Progenitor cell of endocrine pancreas (in vitro differentiated cells): ENCODE data around the gene GATA1. TPM values are rescaled to one million over a fixed set of nuclear protein-coding genes. Genes with fewer than 3 reads are reported as not detected.

Experiments
- DNase-seq: peaks from one replicate; pipeline ENCODE4 v3.0.0; 2021; ENCODE audit warnings: low spot score; ENCODE audit not compliant: unreplicated experiment
- H3K27ac Mint-ChIP-seq: 2 replicates; pipeline ENCODE4 v1.8.0; 2021; ENCODE audit warnings: mild to moderate bottlenecking, moderate library complexity, mixed read lengths
- H3K27me3 Mint-ChIP-seq: 2 replicates; pipeline ENCODE4 v1.8.0; 2021; ENCODE audit warnings: mixed read lengths
- H3K36me3 Mint-ChIP-seq: 2 replicates; pipeline ENCODE4 v1.8.0; 2022; ENCODE audit warnings: mixed read lengths; ENCODE audit not compliant: insufficient read depth
- H3K4me1 Mint-ChIP-seq: 2 replicates; pipeline ENCODE4 v1.8.0; 2021; ENCODE audit warnings: low read depth, mixed read lengths
- H3K4me3 Mint-ChIP-seq: 2 replicates; pipeline ENCODE4 v1.8.0; 2021; ENCODE audit warnings: low read depth, mild to moderate bottlenecking, moderate library complexity, mixed read lengths
- H3K9me3 Mint-ChIP-seq: 2 replicates; pipeline ENCODE4 v1.8.0; 2021; ENCODE audit warnings: low read depth, mixed read lengths
- total RNA-seq: library from RNA; stranded (reverse); gene quantifications from 2 replicates; pipeline ENCODE4 v1.2.1, GENCODE V29; 2021
- TF ChIP-seq, protein P1 (sequence below): fragments of 200-600 bp; sonication (generic); IDR thresholded peaks from one replicate; pipeline ENCODE4 v1.5.0; 2021; ENCODE audit warnings: antibody characterized with exemption, mild to moderate bottlenecking; ENCODE audit not compliant: unreplicated experiment

The GATA1 gene
- total RNA-seq, 1 donor from 2014 or later, result not detected

DNA sequence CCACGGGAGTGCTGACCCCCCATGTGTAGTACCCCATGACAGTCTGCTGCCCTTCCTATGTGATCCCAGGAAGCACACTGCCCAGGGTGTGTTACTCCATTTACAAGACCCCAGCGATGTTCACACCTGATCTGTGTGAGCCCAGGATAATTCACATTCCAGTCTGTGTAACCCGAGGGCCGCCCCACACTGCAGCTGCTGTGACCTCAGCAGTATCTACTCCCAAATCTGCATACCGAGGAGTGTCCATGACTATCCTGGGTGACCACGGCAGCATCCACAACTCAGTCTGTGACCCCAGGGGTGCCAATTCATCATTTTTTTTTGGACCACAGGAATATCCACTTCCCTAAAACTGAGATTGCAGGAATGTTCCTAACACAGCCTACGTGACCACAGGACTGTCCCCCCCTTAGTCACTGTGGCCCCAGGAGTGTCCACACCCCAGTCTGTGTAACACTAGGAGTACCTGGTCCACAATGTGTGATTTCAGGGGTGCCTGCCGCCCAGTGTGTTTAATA is 32.6 kb upstream of the GATA1 start:
- no peaks in the 10 kb centered on the region for H3K4me1 Mint-ChIP-seq
- no peak overlapping the region for H3K4me3 Mint-ChIP-seq
- no peaks in the 10 kb centered on the region for H3K36me3 Mint-ChIP-seq
- DNase-seq, result no peak
- TF ChIP-seq, protein P1, sequence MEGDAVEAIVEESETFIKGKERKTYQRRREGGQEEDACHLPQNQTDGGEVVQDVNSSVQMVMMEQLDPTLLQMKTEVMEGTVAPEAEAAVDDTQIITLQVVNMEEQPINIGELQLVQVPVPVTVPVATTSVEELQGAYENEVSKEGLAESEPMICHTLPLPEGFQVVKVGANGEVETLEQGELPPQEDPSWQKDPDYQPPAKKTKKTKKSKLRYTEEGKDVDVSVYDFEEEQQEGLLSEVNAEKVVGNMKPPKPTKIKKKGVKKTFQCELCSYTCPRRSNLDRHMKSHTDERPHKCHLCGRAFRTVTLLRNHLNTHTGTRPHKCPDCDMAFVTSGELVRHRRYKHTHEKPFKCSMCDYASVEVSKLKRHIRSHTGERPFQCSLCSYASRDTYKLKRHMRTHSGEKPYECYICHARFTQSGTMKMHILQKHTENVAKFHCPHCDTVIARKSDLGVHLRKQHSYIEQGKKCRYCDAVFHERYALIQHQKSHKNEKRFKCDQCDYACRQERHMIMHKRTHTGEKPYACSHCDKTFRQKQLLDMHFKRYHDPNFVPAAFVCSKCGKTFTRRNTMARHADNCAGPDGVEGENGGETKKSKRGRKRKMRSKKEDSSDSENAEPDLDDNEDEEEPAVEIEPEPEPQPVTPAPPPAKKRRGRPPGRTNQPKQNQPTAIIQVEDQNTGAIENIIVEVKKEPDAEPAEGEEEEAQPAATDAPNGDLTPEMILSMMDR, result no peak
- H3K27ac Mint-ChIP-seq, result no peak overlapping the region
- peaks cover 7% of the 10 kb centered on the region for H3K9me3 Mint-ChIP-seq
- H3K27me3 Mint-ChIP-seq, result no peaks in the 10 kb centered on the region

DNA sequence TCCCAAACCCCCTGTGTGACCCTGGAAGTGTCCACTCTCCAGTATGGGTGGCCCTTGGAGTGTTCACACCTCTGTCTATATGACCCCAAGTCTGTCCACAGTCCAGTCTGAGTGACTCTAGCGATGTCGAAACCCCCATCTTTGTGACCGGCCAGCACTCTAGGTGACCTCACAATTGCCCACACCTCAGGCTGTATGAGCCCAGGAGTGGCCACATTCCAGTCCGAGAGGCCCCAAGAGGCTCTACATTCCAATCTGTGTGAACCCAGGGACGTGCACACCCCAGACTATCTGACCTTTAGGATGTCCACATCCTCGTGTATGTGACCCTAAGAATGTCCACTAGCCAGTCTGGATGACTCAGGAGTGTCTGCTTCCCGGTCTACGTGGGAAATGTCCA is 32.2 kb upstream of the GATA1 start:
- TF ChIP-seq, protein P1, result no peak
- H3K27me3 Mint-ChIP-seq, result no peaks in the 10 kb centered on the region
- H3K4me3 Mint-ChIP-seq, result no peak overlapping the region
- DNase-seq, result no peak
- H3K4me1 Mint-ChIP-seq, result no peaks in the 10 kb centered on the region
- H3K36me3 Mint-ChIP-seq, result no peaks in the 10 kb centered on the region
- H3K9me3 Mint-ChIP-seq, result peaks cover 8% of the 10 kb centered on the region
- H3K27ac Mint-ChIP-seq, result no peak overlapping the region

DNA sequence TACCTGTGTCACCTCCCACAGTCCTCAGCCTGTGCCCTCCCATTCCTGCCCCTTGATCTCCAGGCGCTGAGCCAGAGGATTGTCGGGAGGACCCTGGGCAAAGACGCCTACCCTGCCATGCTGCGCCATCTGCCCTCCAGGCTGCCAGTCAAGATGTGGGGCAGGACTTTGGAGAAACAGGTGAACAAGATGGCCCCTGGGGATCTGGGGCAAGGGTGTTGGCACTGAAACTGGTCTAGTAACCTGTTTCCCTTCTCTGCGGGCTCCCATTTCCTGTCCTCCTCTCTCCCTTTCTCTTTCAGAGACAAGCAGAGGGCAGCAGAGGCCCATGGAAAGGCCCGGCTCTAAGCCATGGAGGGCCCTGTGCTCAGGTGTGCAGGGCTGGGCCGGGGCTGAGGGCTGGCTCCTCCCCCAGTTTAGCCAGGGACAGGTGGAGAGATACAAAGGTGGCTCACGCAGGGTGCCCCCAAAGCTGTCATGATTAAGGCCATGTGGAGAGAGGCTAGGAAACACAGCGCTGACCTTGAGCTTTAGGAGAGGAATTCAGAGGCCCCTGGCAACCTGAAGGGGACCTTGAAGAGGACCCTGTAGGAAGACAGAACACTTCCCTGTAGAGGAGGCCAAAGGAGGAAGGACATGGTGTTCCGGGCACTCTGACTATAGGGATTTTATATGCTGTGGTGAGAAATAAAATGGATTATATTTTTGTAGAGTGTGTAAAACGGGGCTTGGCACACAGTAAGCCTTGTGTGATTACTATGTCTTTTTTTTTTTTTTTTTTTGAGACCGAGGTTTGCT is 24.5 kb upstream of the GATA1 start, which contains the start of gene GLOD5:
Gene GLOD5 (plus strand): TSS at position 74 of the 798 bp plus-strand sequence. CDS start 44 bp downstream, at position 118.
- peak; percentile 23 for DNase-seq
- TF ChIP-seq, protein P1, result peak; percentile 54

DNA sequence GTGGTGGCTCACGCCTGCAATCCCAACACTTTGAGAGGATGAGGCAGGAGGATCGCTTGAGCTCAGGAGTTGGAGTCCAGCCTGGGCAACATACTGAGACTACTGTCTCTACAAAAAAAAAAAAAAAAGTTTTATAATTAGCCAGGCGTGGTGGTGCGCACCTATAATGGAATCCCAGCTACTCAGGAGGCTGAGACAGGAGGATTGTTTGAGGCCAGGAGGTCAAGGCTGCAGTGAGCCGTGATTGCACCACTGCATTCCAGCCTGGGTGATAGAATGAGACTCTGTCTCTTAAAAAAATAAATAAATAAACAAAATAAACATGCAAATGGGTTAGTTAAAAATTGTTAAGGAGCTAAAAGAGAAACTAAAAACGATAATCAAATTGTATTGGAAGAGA is 17.2 kb upstream of the GATA1 start:
- Mint-ChIP-seq H3K4me1 (no peaks in the 10 kb centered on the region), H3K9me3 (peaks cover 8% of the 10 kb centered on the region), H3K4me3 (no peak overlapping the region), H3K27ac (no peak overlapping the region), H3K27me3 (no peaks in the 10 kb centered on the region), H3K36me3 (no peaks in the 10 kb centered on the region)
- DNase-seq, result no peak
- TF ChIP-seq, protein P1, result no peak

More for the DNA sequence above, 24.5 kb upstream of the GATA1 start, which contains the start of gene GLOD5:
- Mint-ChIP-seq H3K4me3 (no peak within 1 kb of the TSS), H3K27me3 (no peaks in the 10 kb centered on the region), H3K27ac (peak within 1 kb of the TSS; percentile 84), H3K36me3 (no peaks in the 10 kb centered on the region), H3K9me3 (peaks cover 4% of the 10 kb centered on the region), H3K4me1 (peaks cover 5% of the 10 kb centered on the region)

DNA sequence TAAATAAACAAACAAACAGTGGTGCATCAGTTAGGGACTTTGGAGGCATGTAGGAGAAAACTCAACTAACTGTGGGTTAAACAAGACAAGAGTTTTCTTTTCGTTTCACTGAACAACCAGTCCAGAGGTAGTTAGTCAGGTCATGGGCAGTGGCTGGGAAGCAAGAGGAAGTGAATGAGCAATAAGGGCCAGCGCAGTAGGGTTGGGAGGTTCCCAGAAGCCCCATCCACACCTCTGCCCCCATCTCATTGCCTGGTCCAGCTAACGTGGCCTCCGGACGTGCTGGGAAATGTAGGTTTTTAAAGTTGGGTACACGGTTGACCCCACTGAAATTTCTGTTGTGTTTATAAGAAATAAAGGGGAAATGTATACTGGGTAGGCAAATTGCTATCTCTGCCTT is 16.1 kb upstream of the GATA1 start:
- TF ChIP-seq, protein P1, result no peak
- Mint-ChIP-seq H3K9me3 (peaks cover 11% of the 10 kb centered on the region), H3K4me3 (no peak overlapping the region), H3K27ac (no peak overlapping the region), H3K27me3 (peaks cover 2% of the 10 kb centered on the region), H3K4me1 (no peaks in the 10 kb centered on the region), H3K36me3 (no peaks in the 10 kb centered on the region)
- DNase-seq, result no peak
